PFSK-1 (cell line): ENCODE data around the gene IL17RD.

Experiments
- FOXP2 ChIP-seq: optimal IDR thresholded peaks from 2 replicates; pipeline ENCODE3; 2011; ENCODE audit warnings: borderline replicate concordance, control low read depth, inconsistent platforms; ENCODE audit not compliant: insufficient read depth; ENCODE audit errors: extremely low read length, extremely low read depth
- POLR2AphosphoS5 ChIP-seq: IDR thresholded peaks from 2 replicates; pipeline ENCODE4 v1.6.1; 2012; ENCODE audit warnings: low read depth, mild to moderate bottlenecking, control low read depth, low read length, moderate library complexity
- SIN3A ChIP-seq: IDR thresholded peaks from 2 replicates; pipeline ENCODE4 v1.6.1; 2012; ENCODE audit warnings: mild to moderate bottlenecking, low read length, moderate library complexity, borderline replicate concordance; ENCODE audit not compliant: insufficient read depth
- TAF1 ChIP-seq: IDR thresholded peaks from 2 replicates; pipeline ENCODE4 v1.6.1; 2012; ENCODE audit warnings: low read length, control low read depth, borderline replicate concordance; ENCODE audit not compliant: insufficient read depth
- TF ChIP-seq, protein P1 (sequence below), 2 experiments: IDR thresholded peaks; 2 replicates each; pipeline versions ENCODE4 v1.6.1 to v1.8.0; 2011 to 2012; ENCODE audit warnings: low read depth in 2 of 2, low read length in 2 of 2, control low read depth in 1 of 2, inconsistent platforms in 1 of 2, mild to moderate bottlenecking in 1 of 2, moderate library complexity in 1 of 2; ENCODE audit not compliant: insufficient read depth in 1 of 2

The IL17RD gene

DNA sequence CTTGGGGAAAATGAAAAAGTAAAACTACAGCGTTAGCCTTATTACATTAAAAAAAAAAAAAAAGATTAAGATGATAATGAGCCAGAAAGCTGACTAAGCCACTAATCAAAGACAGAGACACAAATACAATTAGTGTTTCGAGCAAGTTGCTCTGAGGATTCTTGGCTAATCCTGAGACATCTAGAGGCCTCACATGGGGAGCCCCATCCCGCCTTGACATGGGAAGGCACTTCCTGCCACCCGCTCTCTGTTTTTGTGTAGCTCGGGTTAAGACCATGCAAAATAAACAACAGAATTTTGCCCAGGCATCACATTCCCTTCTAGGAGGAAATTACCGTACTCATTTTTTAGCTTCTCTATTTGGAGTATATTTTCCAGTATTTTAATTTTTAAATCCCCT is 19.4 kb upstream of the IL17RD start:
- TF ChIP-seq SIN3A = no peak
- no peak for TF ChIP-seq FOXP2
- TF ChIP-seq, protein P1, sequence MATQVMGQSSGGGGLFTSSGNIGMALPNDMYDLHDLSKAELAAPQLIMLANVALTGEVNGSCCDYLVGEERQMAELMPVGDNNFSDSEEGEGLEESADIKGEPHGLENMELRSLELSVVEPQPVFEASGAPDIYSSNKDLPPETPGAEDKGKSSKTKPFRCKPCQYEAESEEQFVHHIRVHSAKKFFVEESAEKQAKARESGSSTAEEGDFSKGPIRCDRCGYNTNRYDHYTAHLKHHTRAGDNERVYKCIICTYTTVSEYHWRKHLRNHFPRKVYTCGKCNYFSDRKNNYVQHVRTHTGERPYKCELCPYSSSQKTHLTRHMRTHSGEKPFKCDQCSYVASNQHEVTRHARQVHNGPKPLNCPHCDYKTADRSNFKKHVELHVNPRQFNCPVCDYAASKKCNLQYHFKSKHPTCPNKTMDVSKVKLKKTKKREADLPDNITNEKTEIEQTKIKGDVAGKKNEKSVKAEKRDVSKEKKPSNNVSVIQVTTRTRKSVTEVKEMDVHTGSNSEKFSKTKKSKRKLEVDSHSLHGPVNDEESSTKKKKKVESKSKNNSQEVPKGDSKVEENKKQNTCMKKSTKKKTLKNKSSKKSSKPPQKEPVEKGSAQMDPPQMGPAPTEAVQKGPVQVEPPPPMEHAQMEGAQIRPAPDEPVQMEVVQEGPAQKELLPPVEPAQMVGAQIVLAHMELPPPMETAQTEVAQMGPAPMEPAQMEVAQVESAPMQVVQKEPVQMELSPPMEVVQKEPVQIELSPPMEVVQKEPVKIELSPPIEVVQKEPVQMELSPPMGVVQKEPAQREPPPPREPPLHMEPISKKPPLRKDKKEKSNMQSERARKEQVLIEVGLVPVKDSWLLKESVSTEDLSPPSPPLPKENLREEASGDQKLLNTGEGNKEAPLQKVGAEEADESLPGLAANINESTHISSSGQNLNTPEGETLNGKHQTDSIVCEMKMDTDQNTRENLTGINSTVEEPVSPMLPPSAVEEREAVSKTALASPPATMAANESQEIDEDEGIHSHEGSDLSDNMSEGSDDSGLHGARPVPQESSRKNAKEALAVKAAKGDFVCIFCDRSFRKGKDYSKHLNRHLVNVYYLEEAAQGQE (IDR thresholded peaks at IDR 0.05; ENCODE audit: insufficient read depth in 1 of 2, low read depth in 2 of 2, low read length in 2 of 2) = no peak
- TF ChIP-seq TAF1 = no peak
- no peak for TF ChIP-seq POLR2AphosphoS5

DNA sequence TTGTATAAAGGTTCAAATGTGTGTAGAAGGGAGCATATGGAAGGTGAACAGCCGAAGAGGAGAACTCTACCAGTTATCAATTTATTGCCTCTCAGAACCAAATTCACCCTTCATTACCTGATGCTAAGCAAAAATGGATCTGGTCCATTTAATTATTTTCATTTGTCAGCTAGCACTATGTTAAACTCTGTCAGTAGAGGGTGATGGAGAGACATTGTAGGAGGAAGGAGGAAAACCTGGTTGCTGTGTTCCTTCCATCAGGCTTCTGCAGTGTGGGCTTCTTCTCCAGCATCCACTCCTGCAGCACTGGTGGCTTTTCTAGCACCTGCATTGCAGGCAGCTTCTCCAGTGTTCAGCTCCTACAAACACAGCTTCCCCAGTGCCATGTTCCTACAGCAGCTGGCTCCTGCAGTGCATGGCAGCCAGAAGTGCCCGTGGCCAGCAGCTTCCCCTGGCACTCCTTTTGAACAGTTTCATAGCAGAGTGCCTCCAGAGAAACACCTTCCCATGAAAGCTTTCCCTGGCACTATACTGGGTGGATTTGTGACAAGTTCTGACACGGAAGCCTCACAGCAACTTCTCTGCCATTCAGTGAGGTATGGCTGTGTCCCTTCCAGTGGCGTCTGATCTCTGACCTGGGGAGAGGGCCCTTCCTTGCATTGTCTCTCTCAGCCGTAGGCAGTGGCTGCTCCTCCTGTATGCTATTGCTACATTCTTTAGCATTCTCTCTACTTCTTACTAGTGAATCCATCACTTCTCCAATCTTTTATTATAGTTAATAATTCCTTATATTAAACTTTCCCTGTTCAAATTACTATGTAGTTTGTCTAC is 14.6 kb upstream of the IL17RD start:
- TF ChIP-seq POLR2AphosphoS5 = no peak
- no peak for TF ChIP-seq SIN3A
- no peak for TF ChIP-seq FOXP2
- TF ChIP-seq TAF1 = no peak

DNA sequence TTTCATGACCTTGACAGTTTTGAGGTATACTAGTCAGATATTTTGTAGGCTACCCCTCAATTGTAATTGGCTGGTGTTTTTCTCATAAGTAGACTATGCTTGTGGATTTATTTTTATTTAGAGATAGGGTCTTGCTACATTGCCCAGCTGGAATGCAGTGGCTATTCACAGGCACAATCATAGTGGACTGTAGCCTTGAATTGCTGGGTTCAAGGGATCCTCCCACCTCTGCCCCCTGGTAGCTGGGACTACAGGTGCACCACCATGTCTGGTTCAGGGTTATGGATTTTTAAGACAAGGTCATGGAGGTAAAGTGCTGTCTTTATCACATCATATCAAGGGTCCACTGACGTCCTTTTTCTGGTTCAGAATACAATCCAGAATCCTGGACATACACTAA is 10.9 kb upstream of the IL17RD start:
- TF ChIP-seq, protein P1 (IDR thresholded peaks at IDR 0.05; ENCODE audit: insufficient read depth in 1 of 2, low read depth in 2 of 2, low read length in 2 of 2) = no peak
- TF ChIP-seq FOXP2 (no peak), SIN3A (no peak), POLR2AphosphoS5 (no peak), TAF1 (no peak)

DNA sequence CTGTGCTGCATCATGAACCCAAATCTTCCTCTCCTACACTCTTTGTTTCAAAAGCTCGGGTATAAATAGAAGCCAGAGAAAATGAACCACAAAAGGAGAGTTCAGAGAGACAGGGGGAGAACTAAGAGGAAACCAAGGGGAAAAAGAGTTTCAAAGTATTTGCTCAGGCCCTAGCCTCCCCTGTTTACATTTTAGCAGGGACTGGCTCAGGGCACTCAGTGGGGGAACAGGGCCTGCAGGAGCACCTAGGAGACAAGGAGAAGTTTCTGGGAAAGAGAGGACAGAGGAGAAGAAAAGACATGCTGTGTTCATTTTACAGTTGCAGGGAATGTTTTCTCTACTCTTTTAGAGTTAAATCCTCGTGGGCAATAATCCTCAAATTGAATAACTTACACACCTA is 8.5 kb upstream of the IL17RD start:
- TF ChIP-seq TAF1 = no peak
- TF ChIP-seq FOXP2 = no peak
- TF ChIP-seq, protein P1 (IDR thresholded peaks at IDR 0.05; ENCODE audit: insufficient read depth in 1 of 2, low read depth in 2 of 2, low read length in 2 of 2) = no peak
- no peak for TF ChIP-seq SIN3A
- no peak for TF ChIP-seq POLR2AphosphoS5

DNA sequence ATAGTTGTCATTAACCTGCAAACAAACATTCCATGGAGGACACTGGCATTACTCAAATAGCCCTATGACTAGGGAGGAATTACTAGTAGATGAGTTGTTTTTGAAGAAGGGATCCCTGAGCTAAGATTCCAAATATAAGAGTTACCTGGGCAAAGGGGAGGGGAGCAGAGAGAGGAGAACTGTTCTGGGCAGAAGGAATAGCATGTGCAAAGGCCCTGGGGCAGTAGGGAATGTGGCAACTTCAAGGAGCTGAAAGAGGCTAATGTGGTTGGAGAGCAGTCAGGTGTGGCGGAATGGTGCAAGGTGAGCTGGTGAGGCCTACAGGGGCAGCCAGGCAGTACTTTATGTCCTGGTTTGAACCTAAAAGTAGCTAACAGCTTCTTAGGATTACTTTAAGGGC is 5.8 kb upstream of the IL17RD start:
- TF ChIP-seq TAF1 (no peak), POLR2AphosphoS5 (no peak), SIN3A (no peak), FOXP2 (no peak)
- TF ChIP-seq, protein P1 (IDR thresholded peaks at IDR 0.05; ENCODE audit: insufficient read depth in 1 of 2, low read depth in 2 of 2, low read length in 2 of 2) = no peak
